HFFc6 (cell line): ENCODE measurements around the gene KCNA10. TPM values are rescaled to one million over a fixed set of nuclear protein-coding genes. Genes with fewer than 3 reads are reported as not detected.

Experiments
- DNase-seq: peaks from one replicate; pipeline ENCODE4 v3.0.0-alpha.2; 2018
- H3K27ac Mint-ChIP-seq: 2 replicates; pipeline ENCODE4 v1.8.0; 2020; ENCODE audit warnings: mild to moderate bottlenecking, mixed read lengths
- H3K27me3 Mint-ChIP-seq: 2 replicates; pipeline ENCODE4 v1.8.0; 2021; ENCODE audit warnings: mild to moderate bottlenecking, moderate library complexity, mixed read lengths; ENCODE audit not compliant: insufficient read depth
- H3K36me3 Mint-ChIP-seq: 2 replicates; pipeline ENCODE4 v1.8.0; 2021; ENCODE audit warnings: low read depth, mixed read lengths
- H3K4me1 Mint-ChIP-seq: 2 replicates; pipeline ENCODE4 v1.8.0; 2020; ENCODE audit warnings: low read depth, mixed read lengths
- H3K4me3 Mint-ChIP-seq: 2 replicates; pipeline ENCODE4 v1.8.0; 2020; ENCODE audit warnings: mild to moderate bottlenecking, moderate library complexity, mixed read lengths
- H3K9me3 Mint-ChIP-seq: 2 replicates; pipeline ENCODE4 v1.8.0; 2020; ENCODE audit warnings: mild to moderate bottlenecking, mixed read lengths
- total RNA-seq, 6 experiments: library from RNA; stranded (reverse); fragmentation: NEBNext Ultra II Directional; extraction: Animal tissue kit (Norgen Biotek cat#: 25700); gene quantifications; 2 replicates in 1 of 6; 3 replicates in 5 of 6; pipeline ENCODE4 v1.2.3, GENCODE V29; 2021
- TF ChIP-seq, protein P1 (sequence below): fragments of 200-600 bp; sonication (generic); IDR thresholded peaks from 2 replicates; pipeline ENCODE4 v1.5.0; 2021; ENCODE audit warnings: antibody characterized with exemption, mild to moderate bottlenecking

The KCNA10 gene
- total RNA-seq, 6 experiments from 2014 or later, result not detected

DNA sequence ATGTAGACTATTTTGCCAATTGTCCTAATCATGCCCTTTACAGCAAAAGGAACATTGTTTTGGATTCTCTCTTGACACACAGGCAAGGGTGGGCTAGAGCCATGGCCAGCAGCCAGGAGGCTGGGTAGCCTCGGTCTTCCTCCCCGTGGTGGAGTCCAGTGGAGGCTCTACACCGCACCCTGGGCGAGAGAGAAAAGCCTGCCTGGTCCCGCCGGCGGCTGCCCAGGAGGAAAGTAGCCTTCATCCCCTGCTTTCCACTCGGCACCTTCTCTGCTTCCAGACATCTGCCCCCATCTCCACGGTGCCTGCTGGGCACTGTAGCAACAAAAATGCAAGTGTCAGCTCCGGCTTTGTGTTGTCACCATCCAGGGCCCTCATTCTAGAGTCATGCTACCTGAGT, 46.4 kb downstream of the KCNA10 start:
- Mint-ChIP-seq H3K36me3 (no peaks in the 10 kb centered on the region), H3K27me3 (peaks cover 28% of the 10 kb centered on the region)
- TF ChIP-seq, protein P1, sequence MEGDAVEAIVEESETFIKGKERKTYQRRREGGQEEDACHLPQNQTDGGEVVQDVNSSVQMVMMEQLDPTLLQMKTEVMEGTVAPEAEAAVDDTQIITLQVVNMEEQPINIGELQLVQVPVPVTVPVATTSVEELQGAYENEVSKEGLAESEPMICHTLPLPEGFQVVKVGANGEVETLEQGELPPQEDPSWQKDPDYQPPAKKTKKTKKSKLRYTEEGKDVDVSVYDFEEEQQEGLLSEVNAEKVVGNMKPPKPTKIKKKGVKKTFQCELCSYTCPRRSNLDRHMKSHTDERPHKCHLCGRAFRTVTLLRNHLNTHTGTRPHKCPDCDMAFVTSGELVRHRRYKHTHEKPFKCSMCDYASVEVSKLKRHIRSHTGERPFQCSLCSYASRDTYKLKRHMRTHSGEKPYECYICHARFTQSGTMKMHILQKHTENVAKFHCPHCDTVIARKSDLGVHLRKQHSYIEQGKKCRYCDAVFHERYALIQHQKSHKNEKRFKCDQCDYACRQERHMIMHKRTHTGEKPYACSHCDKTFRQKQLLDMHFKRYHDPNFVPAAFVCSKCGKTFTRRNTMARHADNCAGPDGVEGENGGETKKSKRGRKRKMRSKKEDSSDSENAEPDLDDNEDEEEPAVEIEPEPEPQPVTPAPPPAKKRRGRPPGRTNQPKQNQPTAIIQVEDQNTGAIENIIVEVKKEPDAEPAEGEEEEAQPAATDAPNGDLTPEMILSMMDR, result no peak

GRCh38 chr1:110471131-110471530, 47.8 kb downstream of the KCNA10 start:
- Mint-ChIP-seq H3K36me3 (no peaks in the 10 kb centered on the region), H3K9me3 (no peaks in the 10 kb centered on the region), H3K27ac (no peak overlapping the region), H3K4me1 (peaks cover 2% of the 10 kb centered on the region), H3K27me3 (peaks cover 32% of the 10 kb centered on the region), H3K4me3 (no peak overlapping the region)
- TF ChIP-seq, protein P1, result no peak; the same call in 1 of the 2 replicates
- DNase-seq, result no peak

More for the DNA sequence above, 46.4 kb downstream of the KCNA10 start:
- Mint-ChIP-seq H3K4me1 (peaks cover 16% of the 10 kb centered on the region), H3K27ac (no peak overlapping the region), H3K9me3 (no peaks in the 10 kb centered on the region), H3K4me3 (no peak overlapping the region)
- DNase-seq, result no peak

Other genes starting within 250 kb of the KCNA10 start
- 10 to 100 TPM; 16.1 to 18.2 (median 17.3) TPM for gene RBM15, start 179.8 kb downstream of the KCNA10 start, total RNA-seq
- gene SLC16A4, start 128.1 kb downstream of the KCNA10 start, total RNA-seq, result 10 to 100 TPM; 14.7 to 25.2 (median 21.5) TPM
- 100 to 1,000 TPM; 166 to 181 (median 172) TPM for gene LAMTOR5, start 111.5 kb downstream of the KCNA10 start, total RNA-seq
- not detected for gene PROK1, start 68.0 kb downstream of the KCNA10 start, total RNA-seq
- gene KCNA2, start 87.2 kb upstream of the KCNA10 start, total RNA-seq, result not detected
- gene KCNA3, start 155.8 kb upstream of the KCNA10 start, total RNA-seq, result not detected